SK-N-MC (cell line): ENCODE data around the gene FOXF2.

ENCODE experiments used
- EZH2 ChIP-seq: fragments of 200-600 bp; sonication (generic); IDR thresholded peaks from one replicate; pipeline ENCODE4 v1.6.1; 2017; ENCODE audit warnings: antibody characterized with exemption
- POLR2AphosphoS5 ChIP-seq: IDR thresholded peaks from 2 replicates; pipeline ENCODE4 v1.6.1; 2012; ENCODE audit warnings: mild to moderate bottlenecking, low read depth, low read length, borderline replicate concordance

- TF ChIP-seq EZH2, result no peak
- no peak for TF ChIP-seq POLR2AphosphoS5
These were observed 7.7 kb upstream of the FOXF2 start for GRCh38 chr6:1381481-1382330.
